HG02763 (cell line): ENCODE data around the gene ZBTB32.
"Not testable (repeated sequence)": the region's sequence is repeated elsewhere in the genome, so short reads cannot be mapped to it uniquely, and the experiment has no call there.

Source experiments
- ATAC-seq: cut with Tn5 transposase; IDR thresholded peaks from one replicate; pipeline ENCODE4 v1.9.1; 2021; ENCODE audit warnings: mild to moderate bottlenecking, moderate library complexity; ENCODE audit not compliant: unreplicated experiment

ZBTB32 gene

DNA sequence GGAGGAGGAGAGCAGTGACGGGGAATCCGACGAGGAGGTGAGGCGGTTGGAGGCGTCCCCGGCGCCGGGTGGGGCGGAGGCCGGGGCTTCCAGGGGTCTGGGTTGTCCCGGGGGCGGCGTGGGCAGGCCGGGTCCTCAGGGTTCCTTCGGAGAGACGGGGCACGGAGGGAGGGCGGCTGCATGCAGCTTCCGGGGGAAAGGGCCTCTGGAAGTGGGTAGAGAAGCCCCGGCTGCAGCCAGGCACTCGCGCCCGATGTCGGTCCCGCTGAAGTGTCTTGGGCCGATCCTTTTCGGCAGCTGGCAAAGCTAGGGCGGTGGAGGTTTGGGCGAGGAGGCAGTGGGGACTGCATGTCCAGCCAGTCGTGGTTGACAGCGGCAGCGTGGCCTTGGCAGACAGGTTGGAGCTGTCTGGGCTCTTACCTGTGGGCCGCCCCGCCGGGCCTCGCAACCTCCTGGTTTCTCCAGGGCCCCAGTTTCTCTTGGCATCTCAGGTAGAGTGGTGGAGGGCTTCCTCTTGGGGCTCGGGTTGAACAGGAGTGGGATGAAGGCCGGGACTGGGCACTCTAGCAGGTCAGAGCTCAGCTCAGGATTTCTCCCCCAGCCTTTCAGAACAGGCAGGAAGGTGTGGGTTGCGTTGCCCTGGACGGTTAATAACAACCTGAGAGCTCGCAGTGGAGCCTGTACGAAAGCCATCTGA lies 14.1 kb downstream of the ZBTB32 start:
- no peak for ATAC-seq

DNA sequence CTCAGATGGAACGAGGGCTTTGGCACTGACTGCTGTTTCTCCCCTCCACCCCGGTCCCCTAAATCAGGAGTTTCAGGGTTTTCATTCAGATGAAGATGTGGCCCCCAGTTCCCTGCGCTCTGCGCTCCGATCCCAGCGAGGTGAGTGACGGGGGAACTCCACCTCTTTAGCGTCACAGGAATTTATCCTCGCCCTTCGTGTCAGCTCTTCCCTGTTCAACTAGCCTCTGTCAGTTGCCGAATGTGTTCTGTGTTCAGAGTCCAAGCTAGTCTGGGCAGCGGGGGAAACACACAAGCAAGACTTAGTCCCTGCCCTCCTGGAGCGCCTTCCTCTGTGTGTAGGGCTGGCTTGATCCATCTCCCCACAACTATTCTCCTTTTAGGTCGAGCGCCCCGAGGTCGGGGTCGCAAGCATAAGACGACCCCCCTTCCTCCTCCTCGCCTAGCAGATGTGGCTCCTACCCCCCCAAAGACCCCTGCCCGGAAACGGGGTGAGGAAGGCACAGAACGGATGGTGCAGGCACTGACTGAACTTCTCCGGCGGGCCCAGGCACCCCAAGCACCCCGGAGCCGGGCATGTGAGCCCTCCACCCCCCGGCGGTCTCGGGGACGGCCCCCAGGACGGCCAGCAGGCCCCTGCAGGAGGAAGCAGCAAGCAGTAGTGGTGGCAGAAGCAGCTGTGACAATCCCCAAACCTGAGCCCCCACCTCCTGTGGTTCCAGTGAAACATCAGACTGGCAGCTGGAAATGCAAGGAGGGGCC lies 15.2 kb downstream of the ZBTB32 start:
- no peak for ATAC-seq

DNA sequence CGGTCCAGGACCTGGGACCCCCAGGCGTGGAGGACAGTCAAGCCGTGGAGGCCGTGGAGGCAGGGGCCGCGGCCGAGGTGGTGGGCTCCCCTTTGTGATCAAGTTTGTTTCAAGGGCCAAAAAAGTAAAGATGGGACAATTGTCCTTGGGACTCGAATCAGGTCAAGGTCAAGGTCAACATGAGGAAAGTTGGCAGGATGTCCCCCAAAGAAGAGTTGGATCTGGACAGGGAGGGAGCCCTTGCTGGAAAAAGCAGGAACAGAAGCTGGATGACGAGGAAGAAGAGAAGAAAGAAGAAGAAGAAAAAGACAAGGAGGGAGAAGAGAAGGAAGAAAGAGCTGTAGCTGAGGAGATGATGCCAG lies 15.8 kb downstream of the ZBTB32 start:
- no peak for ATAC-seq

DNA sequence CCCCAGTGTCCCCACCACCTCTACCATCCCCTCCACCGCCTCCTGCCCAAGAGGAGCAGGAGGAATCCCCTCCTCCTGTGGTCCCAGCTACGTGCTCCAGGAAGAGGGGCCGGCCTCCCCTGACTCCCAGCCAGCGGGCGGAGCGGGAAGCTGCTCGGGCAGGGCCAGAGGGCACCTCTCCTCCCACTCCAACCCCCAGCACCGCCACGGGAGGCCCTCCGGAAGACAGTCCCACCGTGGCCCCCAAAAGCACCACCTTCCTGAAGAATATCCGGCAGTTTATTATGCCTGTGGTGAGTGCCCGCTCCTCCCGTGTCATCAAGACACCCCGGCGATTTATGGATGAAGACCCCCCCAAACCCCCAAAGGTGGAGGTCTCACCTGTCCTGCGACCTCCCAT lies 16.3 kb downstream of the ZBTB32 start:
- ATAC-seq: no peak

DNA sequence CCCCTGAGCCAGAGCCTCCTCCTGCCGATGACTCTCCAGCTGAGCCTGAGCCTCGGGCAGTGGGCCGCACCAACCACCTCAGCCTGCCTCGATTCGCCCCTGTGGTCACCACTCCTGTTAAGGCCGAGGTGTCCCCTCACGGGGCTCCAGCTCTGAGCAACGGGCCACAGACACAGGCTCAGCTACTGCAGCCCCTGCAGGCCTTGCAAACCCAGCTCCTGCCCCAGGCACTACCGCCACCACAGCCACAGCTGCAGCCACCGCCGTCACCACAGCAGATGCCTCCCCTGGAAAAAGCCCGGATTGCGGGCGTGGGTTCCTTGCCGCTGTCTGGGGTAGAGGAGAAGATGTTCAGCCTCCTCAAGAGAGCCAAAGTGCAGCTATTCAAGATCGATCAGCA lies 17.0 kb downstream of the ZBTB32 start:
- no peak for ATAC-seq

GRCh38 chr19:35722461-35722860 lies 18.1 kb downstream of the ZBTB32 start:
- ATAC-seq: no peak

GRCh38 chr19:35722897-35723296 lies 18.5 kb downstream of the ZBTB32 start:
- ATAC-seq: no peak

DNA sequence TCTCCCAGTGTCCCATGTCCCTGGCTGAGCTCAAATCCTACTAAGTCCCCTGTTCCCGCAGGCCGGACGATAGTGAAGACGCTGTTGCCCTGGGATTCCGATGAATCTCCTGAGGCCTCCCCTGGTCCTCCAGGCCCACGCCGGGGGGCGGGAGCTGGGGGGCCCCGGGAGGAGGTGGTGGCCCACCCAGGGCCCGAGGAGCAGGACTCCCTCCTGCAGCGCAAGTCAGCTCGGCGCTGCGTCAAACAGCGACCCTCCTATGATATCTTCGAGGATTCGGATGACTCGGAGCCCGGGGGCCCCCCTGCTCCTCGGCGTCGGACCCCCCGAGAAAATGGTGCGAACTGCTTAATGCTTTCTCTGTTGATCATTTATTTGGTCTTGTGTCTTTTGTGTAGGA lies 19.3 kb downstream of the ZBTB32 start:
- no peak for ATAC-seq

GRCh38 chr19:35724132-35724531 lies 19.8 kb downstream of the ZBTB32 start:
- not testable (repeated sequence) for ATAC-seq

GRCh38 chr19:35724560-35724959 lies 20.2 kb downstream of the ZBTB32 start:
- no peak for ATAC-seq

DNA sequence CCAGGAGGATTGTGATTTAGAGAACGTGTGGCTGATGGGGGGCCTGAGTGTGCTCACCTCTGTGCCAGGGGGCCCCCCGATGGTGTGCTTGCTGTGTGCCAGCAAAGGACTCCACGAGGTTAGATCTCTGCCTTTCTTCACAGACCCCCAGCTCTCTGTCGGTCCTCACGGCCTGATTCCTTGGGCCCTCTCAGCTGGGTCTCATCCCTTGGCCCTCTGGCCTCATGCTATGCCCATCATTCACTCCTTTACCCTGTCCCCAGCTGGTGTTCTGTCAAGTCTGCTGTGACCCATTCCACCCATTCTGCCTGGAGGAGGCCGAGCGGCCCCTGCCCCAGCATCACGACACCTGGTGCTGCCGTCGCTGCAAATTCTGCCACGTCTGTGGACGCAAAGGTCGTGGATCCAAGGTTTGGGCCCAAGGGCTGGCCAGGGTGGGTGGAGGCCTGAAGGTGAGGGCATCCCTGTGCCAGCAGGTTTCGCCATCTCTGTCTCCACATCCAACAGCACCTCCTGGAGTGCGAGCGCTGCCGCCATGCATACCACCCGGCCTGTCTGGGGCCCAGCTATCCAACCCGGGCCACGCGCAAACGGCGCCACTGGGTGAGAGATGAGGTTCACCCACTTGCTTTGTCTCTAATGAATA lies 21.0 kb downstream of the ZBTB32 start:
- ATAC-seq: no peak

DNA sequence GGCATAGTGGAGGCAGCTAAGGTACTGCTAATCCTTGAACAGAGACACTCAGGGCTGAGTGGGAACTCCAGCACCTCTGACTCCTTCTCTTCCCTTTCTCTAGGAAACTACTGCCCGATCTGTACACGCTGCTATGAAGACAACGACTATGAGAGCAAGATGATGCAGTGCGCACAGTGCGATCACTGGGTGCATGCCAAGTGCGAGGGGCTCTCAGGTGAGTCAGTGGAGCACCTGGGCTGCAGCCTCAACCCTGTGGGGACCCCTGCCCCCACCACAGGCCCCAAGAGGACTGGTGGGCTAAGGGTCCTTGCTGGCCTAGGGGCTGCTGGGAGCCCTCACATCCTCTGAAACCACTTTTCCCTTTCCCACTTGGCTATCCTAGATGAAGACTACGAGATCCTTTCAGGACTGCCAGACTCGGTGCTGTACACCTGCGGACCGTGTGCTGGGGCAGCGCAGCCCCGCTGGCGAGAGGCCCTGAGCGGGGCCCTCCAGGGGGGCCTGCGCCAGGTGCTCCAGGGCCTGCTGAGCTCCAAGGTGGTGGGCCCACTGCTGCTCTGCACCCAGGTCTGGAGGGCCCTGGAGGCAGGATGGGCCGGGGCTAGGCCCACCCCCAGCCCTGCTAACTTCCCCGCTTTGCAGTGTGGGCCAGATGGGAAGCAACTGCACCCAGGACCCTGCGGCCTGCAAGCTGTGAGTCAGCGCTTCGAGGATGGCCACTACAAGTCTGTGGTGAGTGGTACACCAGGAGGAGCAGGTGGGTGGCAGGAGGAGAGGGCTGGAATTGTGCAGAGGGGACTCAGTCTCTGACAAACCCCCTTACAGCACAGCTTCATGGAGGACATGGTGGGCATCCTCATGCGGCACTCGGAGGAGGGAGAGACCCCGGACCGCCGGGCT lies 22.9 kb downstream of the ZBTB32 start:
- no peak for ATAC-seq

DNA sequence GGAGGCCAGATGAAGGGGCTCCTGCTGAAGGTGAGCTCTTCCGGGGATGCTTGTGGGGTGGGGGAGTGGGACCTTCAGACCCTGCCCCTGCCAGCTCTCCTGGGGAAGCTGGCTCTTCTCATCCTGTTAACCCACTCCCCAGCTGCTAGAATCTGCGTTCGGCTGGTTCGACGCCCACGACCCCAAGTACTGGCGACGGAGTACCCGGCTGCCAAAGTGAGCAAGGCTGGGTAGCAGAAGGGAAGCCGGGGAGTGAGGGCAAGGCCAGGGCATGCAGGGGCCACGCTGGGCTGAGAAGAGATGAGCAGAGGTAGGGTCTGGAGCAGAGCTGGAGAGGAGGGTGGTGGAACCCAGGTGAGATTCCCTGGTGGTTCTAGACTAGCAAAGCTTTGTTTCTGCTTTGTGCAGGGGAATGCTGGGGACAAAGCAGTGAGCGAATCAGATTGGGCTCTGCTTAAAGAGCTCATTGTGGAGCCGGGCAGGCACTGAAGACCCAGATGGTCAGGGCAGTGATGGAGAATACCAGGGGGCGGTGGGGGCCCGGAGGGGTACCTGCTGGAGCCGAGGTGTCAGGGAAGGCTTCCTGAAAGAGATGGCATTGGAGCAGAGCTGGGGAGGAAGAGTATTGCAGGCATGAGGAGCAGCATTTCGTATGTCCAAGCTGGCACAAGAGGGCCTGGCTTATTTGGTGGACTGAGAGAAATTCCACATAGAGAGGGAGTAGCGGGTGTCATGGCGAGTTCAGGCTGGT lies 23.8 kb downstream of the ZBTB32 start:
- no peak for ATAC-seq

DNA sequence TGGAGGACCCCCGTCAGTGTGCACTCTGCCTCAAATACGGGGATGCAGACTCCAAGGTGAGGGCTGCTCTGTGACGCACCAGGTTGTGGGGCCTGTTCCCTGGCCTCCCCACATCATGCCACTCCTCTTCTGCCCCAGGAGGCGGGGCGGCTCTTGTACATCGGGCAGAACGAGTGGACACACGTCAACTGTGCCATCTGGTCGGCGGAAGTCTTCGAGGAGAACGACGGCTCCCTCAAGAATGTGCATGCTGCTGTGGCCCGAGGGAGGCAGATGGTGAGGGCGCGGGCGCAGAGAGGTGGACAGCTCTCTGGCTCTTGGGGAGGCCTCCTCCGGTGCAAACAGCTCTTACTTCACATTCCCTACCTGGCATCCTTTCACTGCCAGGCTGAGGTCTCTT lies 24.7 kb downstream of the ZBTB32 start:
- no peak for ATAC-seq

GRCh38 chr19:35729763-35730162 lies 25.4 kb downstream of the ZBTB32 start:
- no peak for ATAC-seq

DNA sequence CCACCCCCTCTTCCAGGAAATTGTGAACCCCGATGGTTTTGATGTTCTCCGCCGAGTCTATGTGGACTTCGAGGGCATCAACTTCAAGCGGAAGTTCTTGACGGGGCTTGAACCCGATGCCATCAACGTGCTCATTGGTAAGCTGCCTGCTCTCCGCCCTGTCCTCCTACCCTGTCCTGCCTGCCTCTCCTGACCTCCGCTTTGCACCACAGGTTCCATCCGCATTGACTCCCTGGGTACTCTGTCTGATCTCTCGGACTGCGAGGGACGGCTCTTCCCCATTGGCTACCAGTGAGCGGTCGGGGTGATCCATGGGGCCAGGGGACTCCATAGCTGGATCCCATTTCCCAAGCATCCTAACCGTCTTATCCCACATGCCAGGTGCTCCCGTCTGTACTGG lies 26.0 kb downstream of the ZBTB32 start:
- ATAC-seq: no peak

DNA sequence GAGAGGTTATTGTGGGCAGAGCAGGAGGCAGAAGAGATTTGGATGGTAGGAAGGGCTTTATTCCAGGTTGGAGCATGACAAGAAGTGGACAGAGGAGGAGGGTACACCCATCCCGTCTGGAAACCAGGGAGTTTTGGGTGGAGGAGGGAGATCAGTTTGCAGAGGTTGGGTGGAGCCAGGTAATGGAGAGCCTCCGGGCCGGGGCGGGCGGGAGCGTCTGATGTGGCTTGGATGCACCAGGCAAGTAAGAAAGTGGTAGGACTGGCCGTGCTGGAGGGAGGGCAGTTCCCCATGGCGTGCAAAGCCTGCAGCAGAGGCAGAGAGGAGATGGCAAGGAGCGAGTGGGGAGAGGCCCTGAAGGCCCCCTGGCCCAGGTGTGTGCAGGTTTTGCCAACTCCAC lies 27.0 kb downstream of the ZBTB32 start:
- ATAC-seq: no peak

GRCh38 chr19:35731779-35732405 lies 27.5 kb downstream of the ZBTB32 start:
- ATAC-seq: no peak

GRCh38 chr19:35732540-35733179 lies 28.3 kb downstream of the ZBTB32 start:
- no peak for ATAC-seq
